Left ventricle myocardium superior (tissue), 1 donor: Measurements from ENCODE around the gene FAM204A. TPM values are rescaled to one million over a fixed set of nuclear protein-coding genes. Genes with fewer than 3 reads are reported as not detected.

Experiments used
- ATAC-seq: fragments of 200-7000 bp; cut with Tn5 transposase; one replicate; pipeline ENCODE4 v1.9.1; 2020; ENCODE audit warnings: mild to moderate bottlenecking, moderate library complexity
- DNase-seq: peaks from one replicate; pipeline ENCODE4 v3.0.0-alpha.2; 2020
- intact Hi-C: fragments of 100-400 bp; cut with micrococcal nuclease; formaldehyde crosslinking; loops from one replicate; pipeline ENCODE4 v1.11.0; 2022
- total RNA-seq: library from RNA; stranded (reverse); fragmentation: NEBNext Ultra II Directional; extraction: Animal tissue kit (Norgen Biotek cat#: 25700); gene quantifications from one replicate; pipeline ENCODE4 v1.2.1, GENCODE V29; 2021
- donor health status: DM: no; HTN: yes; CAD: no; lungs with severe emphysema.

FAM204A gene
- total RNA-seq, 1 donor from 2014 or later = 54.0 TPM

- intact Hi-C loops = no loop called here
- ATAC-seq (no peak), DNase-seq (no peak)
Observed at GRCh38 chr10:118256825-118257570, 85.1 kb downstream of the FAM204A start.

- intact Hi-C loops = no loop called here
- no peak for DNase-seq
- no peak for ATAC-seq
Observed at GRCh38 chr10:118256209-118256608, 85.9 kb downstream of the FAM204A start.

GRCh38 chr10:118255355-118255754 lies 86.8 kb downstream of the FAM204A start:
- DNase-seq (no peak), ATAC-seq (no peak)
- intact Hi-C loops = no loop called here

- DNase-seq = no peak
- intact Hi-C loops = no loop called here
- ATAC-seq = no peak
Observed at GRCh38 chr10:118254654-118255053, 87.5 kb downstream of the FAM204A start.

- ATAC-seq (no peak), DNase-seq (no peak)
- intact Hi-C loops = no loop called here
Observed at GRCh38 chr10:118253397-118253796, 88.7 kb downstream of the FAM204A start.

DNA sequence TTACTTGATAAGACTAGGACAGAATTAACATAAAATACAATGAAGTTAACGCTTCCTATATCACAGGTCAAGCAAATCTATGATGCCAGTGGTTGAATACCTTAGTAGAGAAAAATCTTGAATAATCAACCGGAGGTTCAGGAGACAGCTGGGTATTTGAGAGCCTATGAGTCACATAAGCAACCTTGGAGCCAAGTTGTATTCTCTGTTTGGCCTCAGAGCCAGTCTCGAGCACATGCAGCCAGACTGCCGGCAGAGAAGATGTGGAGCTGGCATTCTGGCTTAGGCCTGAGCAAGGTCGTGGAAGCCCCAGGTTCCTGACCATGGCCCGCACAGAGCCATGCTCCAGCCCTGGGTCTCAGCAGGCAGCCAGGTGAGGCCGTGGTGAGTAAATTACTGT lies 90.3 kb downstream of the FAM204A start:
- intact Hi-C loops = no loop called here
- ATAC-seq (no peak), DNase-seq (no peak)

GRCh38 chr10:118249714-118250113 lies 92.4 kb downstream of the FAM204A start:
- intact Hi-C loops = no loop called here
- ATAC-seq (no peak), DNase-seq (no peak)
